PC-9 (cell line): ENCODE results near the gene CFAP65. TPM values are rescaled to one million over a fixed set of nuclear protein-coding genes. Genes with fewer than 3 reads are reported as not detected.

Experiments used
- BruUV-seq: library from RNA; stranded (reverse); fragments of 400-500 nt; replicated peaks from 2 replicates; lab custom pipeline; 2021; lab: Mats Ljungman, UMichigan
- CTCF ChIA-PET: fragments of 300-600 bp; sonication (Branson Sonifier 250); formaldehyde crosslinking; loops from one replicate; lab custom pipeline; 2022; ENCODE audit warnings: antibody characterized with exemption; lab: Charles Lee
- POLR2A ChIA-PET: fragments of 300-600 bp; sonication (Branson Sonifier 250); formaldehyde crosslinking; loops from one replicate; lab custom pipeline; 2022; ENCODE audit warnings: antibody characterized with exemption; ENCODE audit not compliant: unreplicated experiment; lab: Charles Lee
- DNase-seq, 2 experiments: peaks; one replicate each; pipeline versions ENCODE4 v3.0.0 to v3.0.0-alpha.2; 2015 to 2022; ENCODE audit warnings: mixed read lengths in 1 of 2
- H2AFZ ChIP-seq: fragments of 200-600 bp; sonication (generic); 2 replicates; pipeline ENCODE4 v1.8.1; 2017; ENCODE audit warnings: antibody characterized with exemption
- H3F3A ChIP-seq: fragments of 200-600 bp; sonication (generic); 2 replicates; pipeline ENCODE4 v1.8.1; 2017; ENCODE audit warnings: antibody characterized with exemption, mild to moderate bottlenecking, low read depth; ENCODE audit not compliant: insufficient read depth
- H3K27ac ChIP-seq: fragments of 200-600 bp; sonication (generic); 2 replicates; pipeline ENCODE4 v1.6.1; 2016; ENCODE audit warnings: mixed run types
- H3K27me3 ChIP-seq: fragments of 200-600 bp; sonication (generic); 2 replicates; pipeline ENCODE4 v1.6.1; 2016; ENCODE audit warnings: low read depth, mixed run types; ENCODE audit not compliant: insufficient read depth
- H3K36me3 ChIP-seq: fragments of 200-600 bp; sonication (generic); 2 replicates; pipeline ENCODE4 v1.6.1; 2016; ENCODE audit warnings: low read depth, mixed run types
- H3K4me1 ChIP-seq: fragments of 200-600 bp; sonication (generic); replicated peaks from 2 replicates; pipeline ENCODE4 v1.6.1; 2016; ENCODE audit warnings: mixed run types; ENCODE audit not compliant: insufficient read depth
- H3K4me2 ChIP-seq: fragments of 200-600 bp; sonication (generic); 2 replicates; pipeline ENCODE4 v1.6.1; 2017; ENCODE audit warnings: mixed run types
- H3K4me3 ChIP-seq: fragments of 200-600 bp; sonication (generic); 2 replicates; pipeline ENCODE4 v1.6.1; 2016; ENCODE audit warnings: mixed run types
- H3K79me2 ChIP-seq: fragments of 200-600 bp; sonication (generic); 2 replicates; pipeline ENCODE4 v1.6.1; 2017; ENCODE audit warnings: low read depth, mixed run types
- H3K9me2 ChIP-seq: fragments of 200-600 bp; sonication (generic); 2 replicates; pipeline ENCODE4 v1.8.1; 2017; ENCODE audit warnings: mild to moderate bottlenecking; ENCODE audit not compliant: insufficient read depth
- H3K9me3 ChIP-seq: fragments of 200-600 bp; sonication (generic); 2 replicates; pipeline ENCODE4 v1.8.1; 2016; ENCODE audit warnings: low read depth; ENCODE audit not compliant: insufficient read depth
- H4K20me1 ChIP-seq: fragments of 200-600 bp; sonication (generic); 2 replicates; pipeline ENCODE4 v1.8.1; 2017; ENCODE audit not compliant: insufficient read depth
- CTCF ChIP-seq: fragments of 200-600 bp; sonication (generic); conservative IDR thresholded peaks from 2 replicates; pipeline ENCODE4 v1.6.1; 2017; ENCODE audit warnings: mixed run types, antibody characterized with exemption, mild to moderate bottlenecking, moderate library complexity
- EZH2 ChIP-seq: fragments of 200-600 bp; sonication (generic); IDR thresholded peaks from 2 replicates; pipeline ENCODE4 v1.8.0; 2017; ENCODE audit warnings: antibody characterized with exemption, low read depth
- intact Hi-C: fragments of 100-400 bp; cut with micrococcal nuclease; formaldehyde crosslinking; loops from one replicate; pipeline ENCODE4 v1.10.0; 2022; ENCODE audit not compliant: unreplicated experiment
- total RNA-seq: library from RNA; stranded (reverse); gene quantifications from 2 replicates; pipeline ENCODE4 v1.2.3, GENCODE V29; 2021

The CFAP65 gene
- total RNA-seq, 1 experiment from 2014 or later = not detected

GRCh38 chr2:219084791-219085190 lies 43.5 kb upstream of the CFAP65 start:
- H3K4me3 ChIP-seq = no peak overlapping the region
- H3K4me1 ChIP-seq = no peaks in the 10 kb centered on the region
- ChIA-PET CTCF (no interaction called here), POLR2A (no interaction called here)
- no peaks in the 10 kb centered on the region for H3K36me3 ChIP-seq
- intact Hi-C loops = no loop called here
- no TSS peak for BruUV-seq
- H3K9me3 ChIP-seq = no peaks in the 10 kb centered on the region
- H3K27ac ChIP-seq = no peak overlapping the region
- H2AFZ ChIP-seq = no peak overlapping the region
- H3F3A ChIP-seq = no peaks in the 10 kb centered on the region
- no peak for DNase-seq
- TF ChIP-seq CTCF (no peak), EZH2 (no peak)
- H3K27me3 ChIP-seq = no peaks in the 10 kb centered on the region
- H3K9me2 ChIP-seq = no peaks in the 10 kb centered on the region
- no peak overlapping the region for H3K4me2 ChIP-seq
- H4K20me1 ChIP-seq = no peaks in the 10 kb centered on the region
- H3K79me2 ChIP-seq = no peaks in the 10 kb centered on the region

- no peak overlapping the region for H3K4me2 ChIP-seq
Measured at GRCh38 chr2:219082332-219082958, 41.1 kb upstream of the CFAP65 start.

GRCh38 chr2:219081701-219082331 lies 40.5 kb upstream of the CFAP65 start:
- intact Hi-C loops = no loop called here
- H3K27me3 ChIP-seq = no peaks in the 10 kb centered on the region
- H3K27ac ChIP-seq = no peak overlapping the region
- CTCF ChIA-PET = interaction anchor here (0.6 to 0.7 kb wide), 2 partner anchors 52 to 442 kb away, joined by 3 to 4 read pairs; no protein-coding TSS in a partner anchor
- H3K4me2 ChIP-seq = no peak overlapping the region
- POLR2A ChIA-PET = interaction anchor here (0.7 kb wide), 1 partner anchor 14 kb away, joined by 3 read pairs; no protein-coding TSS in a partner anchor
- H3K4me3 ChIP-seq = no peak overlapping the region
- H3K9me2 ChIP-seq = no peaks in the 10 kb centered on the region
- H3K4me1 ChIP-seq = no peaks in the 10 kb centered on the region
- DNase-seq = no peak
- no peaks in the 10 kb centered on the region for H3K79me2 ChIP-seq
- no peak overlapping the region for H2AFZ ChIP-seq
- no peaks in the 10 kb centered on the region for H3K9me3 ChIP-seq
- BruUV-seq = no TSS peak
- no peaks in the 10 kb centered on the region for H3K36me3 ChIP-seq
- TF ChIP-seq CTCF (no peak), EZH2 (no peak)
- H3F3A ChIP-seq = no peaks in the 10 kb centered on the region
- H4K20me1 ChIP-seq = no peaks in the 10 kb centered on the region

More at GRCh38 chr2:219082332-219082958, 41.1 kb upstream of the CFAP65 start:
- TF ChIP-seq EZH2 = no peak
- TF ChIP-seq CTCF = no peak
- intact Hi-C loops = no loop called here
- POLR2A ChIA-PET = interaction anchor here (0.7 kb wide), 1 partner anchor 15 kb away, joined by 3 read pairs; no protein-coding TSS in a partner anchor
- no peaks in the 10 kb centered on the region for H3K4me1 ChIP-seq
- BruUV-seq = no TSS peak
- no peaks in the 10 kb centered on the region for H4K20me1 ChIP-seq
- no peaks in the 10 kb centered on the region for H3K9me2 ChIP-seq
- H3K27ac ChIP-seq = no peak overlapping the region
- H3K4me3 ChIP-seq = no peak overlapping the region
- no peaks in the 10 kb centered on the region for H3K9me3 ChIP-seq
- CTCF ChIA-PET = interaction anchor here (0.6 to 0.7 kb wide), 3 partner anchors 53 to 441 kb away, joined by 3 to 4 read pairs (median 3); no protein-coding TSS in a partner anchor
- H3K27me3 ChIP-seq = no peaks in the 10 kb centered on the region
- no peaks in the 10 kb centered on the region for H3K79me2 ChIP-seq
- H3F3A ChIP-seq = no peaks in the 10 kb centered on the region
- no peaks in the 10 kb centered on the region for H3K36me3 ChIP-seq
- no peak for DNase-seq
- H2AFZ ChIP-seq = no peak overlapping the region
